Cardiac muscle cell (in vitro differentiated cells and primary cell): Measurements from ENCODE around the gene IL1RAPL2. TPM values are rescaled to one million over a fixed set of nuclear protein-coding genes. Genes with fewer than 3 reads are reported as not detected.
"Not testable (repeated sequence)": the region's sequence is repeated elsewhere in the genome, so short reads cannot be mapped to it uniquely, and the experiment has no call there.

Experiments
- DNase-seq, 2 donors: peaks; one replicate each; pipeline versions ENCODE4 v3.0.0 to v3.0.0-alpha.2; 2010 to 2017; ENCODE audit warnings: low read depth in 1 of 2, low spot score in 1 of 2
- H3K27ac ChIP-seq: fragments of 200-600 bp; sonication (generic); 2 replicates; pipeline ENCODE4 v1.5.1; 2016
- H3K27me3 ChIP-seq: fragments of 200-600 bp; sonication (generic); 2 replicates; pipeline ENCODE4 v1.6.0; 2016; ENCODE audit warnings: control low read depth
- H3K36me3 ChIP-seq: fragments of 200-600 bp; sonication (generic); 2 replicates; pipeline ENCODE4 v1.5.1; 2016; ENCODE audit warnings: control low read depth
- H3K4me1 ChIP-seq: fragments of 200-600 bp; sonication (generic); 2 replicates; pipeline ENCODE4 v1.8.1; 2017; ENCODE audit warnings: low read depth, mild to moderate bottlenecking, mixed run types
- H3K4me3 ChIP-seq: fragments of 200-600 bp; sonication (generic); 2 replicates; pipeline ENCODE4 v1.5.1; 2016; ENCODE audit warnings: mild to moderate bottlenecking
- H3K9me3 ChIP-seq: fragments of 200-600 bp; sonication (generic); 2 replicates; pipeline ENCODE4 v1.5.1; 2017; ENCODE audit warnings: low read depth, mild to moderate bottlenecking, control low read depth
- polyA plus RNA-seq: library from polyadenylated mRNA; unstranded; fragments of >200 nt; fragmentation: Nextera tagmentation; extraction: Ambion mirVana; gene quantifications from 2 replicates; pipeline ENCODE4 v1.2.1, GENCODE V29; 2016
- total RNA-seq: library from RNA; depleted of rRNA; stranded (reverse); fragments of >200 nt; gene quantifications from 2 replicates; pipeline ENCODE4 v1.2.3, GENCODE V29; 2016
- TF ChIP-seq, protein P1 (sequence below): IDR thresholded peaks from 2 replicates; pipeline ENCODE4 v1.5.1; 2012; ENCODE audit warnings: low read depth, mild to moderate bottlenecking, low read length

The IL1RAPL2 gene
- total and polyA plus RNA-seq, 2 experiments from 2014 or later, result not detected

DNA sequence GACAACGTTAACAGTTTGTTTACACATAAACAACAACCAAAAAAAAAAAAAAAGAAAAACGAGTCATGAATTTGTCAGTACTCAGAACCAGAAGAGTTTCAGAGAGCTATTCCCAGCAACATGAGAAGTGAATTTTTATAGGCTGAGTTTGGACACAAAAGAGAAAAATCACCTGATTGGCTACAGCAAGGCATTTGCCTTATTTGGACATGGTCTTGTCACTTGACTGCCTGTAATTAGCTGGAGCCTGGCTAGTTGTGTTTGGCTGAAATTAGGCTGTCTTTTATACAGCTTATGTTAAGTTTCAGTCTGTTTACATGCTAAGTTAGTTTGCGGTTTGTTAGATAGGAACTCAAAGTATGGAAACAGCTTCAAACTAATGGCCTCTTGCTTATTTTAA is 655.4 kb downstream of the IL1RAPL2 start:
- no peak for DNase-seq
- TF ChIP-seq, protein P1, sequence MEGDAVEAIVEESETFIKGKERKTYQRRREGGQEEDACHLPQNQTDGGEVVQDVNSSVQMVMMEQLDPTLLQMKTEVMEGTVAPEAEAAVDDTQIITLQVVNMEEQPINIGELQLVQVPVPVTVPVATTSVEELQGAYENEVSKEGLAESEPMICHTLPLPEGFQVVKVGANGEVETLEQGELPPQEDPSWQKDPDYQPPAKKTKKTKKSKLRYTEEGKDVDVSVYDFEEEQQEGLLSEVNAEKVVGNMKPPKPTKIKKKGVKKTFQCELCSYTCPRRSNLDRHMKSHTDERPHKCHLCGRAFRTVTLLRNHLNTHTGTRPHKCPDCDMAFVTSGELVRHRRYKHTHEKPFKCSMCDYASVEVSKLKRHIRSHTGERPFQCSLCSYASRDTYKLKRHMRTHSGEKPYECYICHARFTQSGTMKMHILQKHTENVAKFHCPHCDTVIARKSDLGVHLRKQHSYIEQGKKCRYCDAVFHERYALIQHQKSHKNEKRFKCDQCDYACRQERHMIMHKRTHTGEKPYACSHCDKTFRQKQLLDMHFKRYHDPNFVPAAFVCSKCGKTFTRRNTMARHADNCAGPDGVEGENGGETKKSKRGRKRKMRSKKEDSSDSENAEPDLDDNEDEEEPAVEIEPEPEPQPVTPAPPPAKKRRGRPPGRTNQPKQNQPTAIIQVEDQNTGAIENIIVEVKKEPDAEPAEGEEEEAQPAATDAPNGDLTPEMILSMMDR, result no peak
- H3K9me3 ChIP-seq, result no peaks in the 10 kb centered on the region
- no peak overlapping the region for H3K27ac ChIP-seq
- H3K4me3 ChIP-seq, result no peak overlapping the region
- no peaks in the 10 kb centered on the region for H3K36me3 ChIP-seq
- H3K27me3 ChIP-seq, result no peaks in the 10 kb centered on the region
- no peaks in the 10 kb centered on the region for H3K4me1 ChIP-seq

DNA sequence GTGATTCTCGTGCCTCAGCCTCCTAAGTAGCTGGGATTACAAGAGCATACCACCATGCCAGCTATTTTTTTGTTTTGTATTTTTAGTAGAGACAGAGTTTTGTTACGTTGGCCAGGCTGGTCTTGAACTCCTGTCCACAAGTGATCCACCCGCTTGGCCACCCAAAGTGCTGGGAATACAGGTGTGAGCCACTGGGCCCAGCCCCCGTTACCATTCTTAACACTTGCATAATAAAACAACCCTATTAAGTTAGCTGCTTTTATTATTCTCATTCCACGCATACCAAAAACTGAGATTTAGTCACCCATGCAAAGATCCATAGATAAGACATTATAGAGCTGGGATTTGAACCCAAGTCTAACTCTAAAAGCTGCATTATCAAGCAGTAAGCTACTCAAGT is 660.5 kb downstream of the IL1RAPL2 start:
- Histone ChIP-seq H3K27me3 (no peaks in the 10 kb centered on the region), H3K4me3 (no peak overlapping the region), H3K4me1 (no peaks in the 10 kb centered on the region), H3K36me3 (no peaks in the 10 kb centered on the region), H3K9me3 (no peaks in the 10 kb centered on the region), H3K27ac (no peak overlapping the region)
- TF ChIP-seq, protein P1, result no peak
- no peak for DNase-seq

DNA sequence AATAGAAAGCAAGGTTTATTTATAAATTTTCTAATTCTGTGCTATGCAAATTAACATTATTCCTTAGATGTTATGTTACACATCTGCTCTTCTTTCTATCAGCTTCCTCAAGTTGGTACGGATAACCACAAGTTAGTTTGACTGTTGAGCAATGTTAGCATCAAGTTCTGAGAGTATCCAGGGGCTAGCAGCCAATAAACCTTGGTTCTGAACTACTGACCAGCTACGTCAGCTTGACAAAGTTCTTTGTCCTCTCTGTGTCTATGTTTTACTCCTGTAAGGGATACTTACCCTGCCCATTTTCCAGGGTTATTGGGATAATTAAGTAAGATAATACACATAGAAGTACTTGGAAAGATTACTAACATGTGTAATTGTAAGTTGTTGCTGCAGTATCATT is 662.6 kb downstream of the IL1RAPL2 start:
- H3K4me1 ChIP-seq, result no peaks in the 10 kb centered on the region
- no peaks in the 10 kb centered on the region for H3K27me3 ChIP-seq
- DNase-seq, result peak in 1 of 2 donors; percentile 5
- no peak overlapping the region for H3K27ac ChIP-seq
- H3K36me3 ChIP-seq, result no peaks in the 10 kb centered on the region
- H3K4me3 ChIP-seq, result no peak overlapping the region
- H3K9me3 ChIP-seq, result no peaks in the 10 kb centered on the region
- TF ChIP-seq, protein P1, result no peak

DNA sequence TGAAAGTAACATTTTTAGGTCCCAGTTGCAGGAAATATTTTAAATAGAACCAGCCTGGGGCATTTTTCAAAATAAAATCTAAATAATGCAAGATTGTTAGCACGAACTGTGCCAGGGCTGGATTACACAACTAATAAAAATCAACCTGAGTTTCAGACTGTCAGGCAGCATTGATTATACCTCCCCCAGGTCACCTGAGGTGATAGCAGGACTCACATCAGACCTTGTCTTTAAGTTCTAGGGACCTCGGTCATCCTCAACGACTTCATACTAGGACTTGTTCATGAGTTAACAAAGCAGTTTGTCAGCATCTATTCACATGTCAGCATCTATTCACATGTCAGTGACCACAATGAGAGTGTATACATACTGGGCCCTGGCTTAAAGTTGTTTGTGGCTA is 663.1 kb downstream of the IL1RAPL2 start:
- TF ChIP-seq, protein P1, result no peak
- Histone ChIP-seq H3K4me1 (no peaks in the 10 kb centered on the region), H3K4me3 (no peak overlapping the region), H3K27me3 (no peaks in the 10 kb centered on the region), H3K9me3 (no peaks in the 10 kb centered on the region), H3K36me3 (no peaks in the 10 kb centered on the region), H3K27ac (no peak overlapping the region)
- no peak for DNase-seq

DNA sequence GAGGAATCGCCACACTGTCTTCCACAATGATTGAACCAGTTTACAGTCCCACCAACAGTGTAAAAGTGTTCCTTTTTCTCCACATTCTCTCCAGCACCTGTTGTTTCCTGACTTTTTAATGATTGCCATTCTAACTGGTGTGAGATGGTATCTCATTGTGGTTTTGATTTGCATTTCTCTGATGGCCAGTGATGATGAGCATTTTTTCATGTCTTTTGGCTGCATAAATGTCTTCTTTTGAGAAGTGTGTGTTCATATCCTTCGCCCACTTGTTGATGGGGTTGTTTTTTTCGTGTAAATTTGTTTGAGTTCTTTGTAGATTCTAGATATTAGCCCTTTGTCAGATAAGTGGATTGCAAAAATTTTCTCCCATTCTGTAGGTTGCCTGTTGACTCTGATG is 671.4 kb downstream of the IL1RAPL2 start:
- not testable (repeated sequence) for H3K4me3 ChIP-seq, DNase-seq, H3K27ac ChIP-seq, H3K36me3 ChIP-seq, H3K4me1 ChIP-seq, H3K27me3 ChIP-seq, H3K9me3 ChIP-seq

DNA sequence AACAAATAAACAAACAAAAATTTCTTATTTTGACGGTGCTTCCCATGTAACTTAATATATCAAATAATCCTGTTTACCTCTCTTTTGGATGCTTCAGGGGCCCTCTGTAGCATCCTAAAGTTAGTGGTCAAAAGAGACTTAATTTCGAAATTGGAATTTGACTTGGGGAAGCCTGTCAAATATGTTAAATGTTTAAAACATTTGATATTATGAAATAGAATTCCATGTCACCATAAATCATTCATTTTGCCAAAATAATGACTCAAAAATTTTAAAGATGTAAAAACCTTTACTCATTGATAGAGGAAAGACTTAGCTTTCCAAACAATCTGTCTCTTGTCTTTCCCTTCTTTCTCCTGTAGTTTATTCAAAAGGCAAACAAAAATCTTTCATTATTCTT is 675.1 kb downstream of the IL1RAPL2 start:
- no peaks in the 10 kb centered on the region for H3K36me3 ChIP-seq
- no peaks in the 10 kb centered on the region for H3K27me3 ChIP-seq
- no peaks in the 10 kb centered on the region for H3K9me3 ChIP-seq
- no peaks in the 10 kb centered on the region for H3K4me1 ChIP-seq
- no peak overlapping the region for H3K27ac ChIP-seq
- TF ChIP-seq, protein P1, result no peak
- DNase-seq, result peak in 1 of 2 donors; percentile 6
- no peak overlapping the region for H3K4me3 ChIP-seq
